ENCODE measurements around the gene GJA4. TPM values are rescaled to one million over a fixed set of nuclear protein-coding genes. Genes with fewer than 3 reads are reported as not detected.

The GJA4 gene
- 0.07 and 0.42 TPM in 2 replicates for total RNA-seq
- 0.86 TPM in 1 of 2 replicates, not detected in the other for polyA plus RNA-seq

- Histone ChIP-seq H3K27me3 (peaks cover 25% of the 10 kb centered on the region), H3K9me3 (ENCODE audit: low read depth) (no peaks in the 10 kb centered on the region), H3K27ac (no peak within 1 kb of the TSS), H3K36me3 (no peaks in the 10 kb centered on the region), H3K4me3 (no peak within 1 kb of the TSS), H3K4me1 (ENCODE audit: low read depth) (no peaks in the 10 kb centered on the region)
- no peak for TF ChIP-seq CTCF (IDR thresholded peaks at IDR 0.05; ENCODE audit: low read depth, low read length)
- no peak for DNase-seq (ENCODE audit: low read depth in 1 of 2, low spot score in 1 of 2)
Measured at GRCh38 chr1:34792868-34793727, at the start of gene GJA4. Gene GJA4, plus strand, starts transcription at chr1:34792999. Its CDS starts 1,215 bp downstream, at chr1:34794214.

GRCh38 chr1:34743775-34744174 is 49.0 kb upstream of the GJA4 start:
- Histone ChIP-seq H3K4me3 (no peak overlapping the region), H3K27ac (no peak overlapping the region), H3K9me3 (ENCODE audit: low read depth) (no peaks in the 10 kb centered on the region), H3K36me3 (no peaks in the 10 kb centered on the region), H3K27me3 (peaks cover 8% of the 10 kb centered on the region), H3K4me1 (ENCODE audit: low read depth) (no peaks in the 10 kb centered on the region)
- TF ChIP-seq CTCF (IDR thresholded peaks at IDR 0.05; ENCODE audit: low read depth, low read length) = no peak
- no peak for DNase-seq (ENCODE audit: low read depth in 1 of 2, low spot score in 1 of 2)

- TF ChIP-seq CTCF (IDR thresholded peaks at IDR 0.05; ENCODE audit: low read depth, low read length) = no peak
Measured at GRCh38 chr1:34744851-34745250, 47.9 kb upstream of the GJA4 start.

GRCh38 chr1:34745666-34746065 is 47.1 kb upstream of the GJA4 start:
- Histone ChIP-seq H3K4me1 (ENCODE audit: low read depth) (no peaks in the 10 kb centered on the region), H3K36me3 (no peaks in the 10 kb centered on the region), H3K4me3 (no peak overlapping the region), H3K27me3 (peaks cover 8% of the 10 kb centered on the region), H3K9me3 (ENCODE audit: low read depth) (no peaks in the 10 kb centered on the region), H3K27ac (no peak overlapping the region)
- DNase-seq (ENCODE audit: low read depth in 1 of 2, low spot score in 1 of 2) = no peak
- TF ChIP-seq CTCF (IDR thresholded peaks at IDR 0.05; ENCODE audit: low read depth, low read length) = no peak

More at GRCh38 chr1:34744851-34745250, 47.9 kb upstream of the GJA4 start:
- Histone ChIP-seq H3K36me3 (no peaks in the 10 kb centered on the region), H3K27me3 (peaks cover 8% of the 10 kb centered on the region), H3K27ac (no peak overlapping the region), H3K9me3 (ENCODE audit: low read depth) (no peaks in the 10 kb centered on the region), H3K4me3 (no peak overlapping the region), H3K4me1 (ENCODE audit: low read depth) (no peaks in the 10 kb centered on the region)
- DNase-seq (ENCODE audit: low read depth in 1 of 2, low spot score in 1 of 2) = no peak

- Histone ChIP-seq H3K4me1 (ENCODE audit: low read depth) (no peaks in the 10 kb centered on the region), H3K27me3 (peaks cover 8% of the 10 kb centered on the region), H3K36me3 (no peaks in the 10 kb centered on the region), H3K4me3 (no peak overlapping the region), H3K27ac (no peak overlapping the region), H3K9me3 (ENCODE audit: low read depth) (no peaks in the 10 kb centered on the region)
- TF ChIP-seq CTCF (IDR thresholded peaks at IDR 0.05; ENCODE audit: low read depth, low read length) = no peak
- no peak for DNase-seq (ENCODE audit: low read depth in 1 of 2, low spot score in 1 of 2)
Measured at GRCh38 chr1:34746101-34746500, 46.7 kb upstream of the GJA4 start.
